ENCODE measurements around the gene RBM38.

RBM38 gene

GRCh38 chr20:57455386-57455785, 64.2 kb downstream of the RBM38 start:
- no peak for DNase-seq (ENCODE audit: low read depth)

GRCh38 chr20:57456116-57456515, 64.9 kb downstream of the RBM38 start:
- no peak for DNase-seq (ENCODE audit: low read depth)

- DNase-seq (ENCODE audit: low read depth) = no peak
Observed at GRCh38 chr20:57457243-57458095, 66.3 kb downstream of the RBM38 start.

- no peak for DNase-seq (ENCODE audit: low read depth)
Observed at GRCh38 chr20:57458400-57459160, 67.4 kb downstream of the RBM38 start.

All from stimulated activated CD8-positive, alpha-beta memory T cell treated with anti-CD3 and anti-CD28 coated beads, Interleukin-12 subunit alpha, Interleukin-12 subunit beta, amount 100 ng/mL, for 4 hours (primary cell).